GM21619 (cell line): ENCODE measurements around the gene TCEA3.

Source experiments
- ATAC-seq: cut with Tn5 transposase; IDR thresholded peaks from one replicate; pipeline ENCODE4 v1.9.1; 2021; ENCODE audit not compliant: unreplicated experiment

The TCEA3 gene

DNA sequence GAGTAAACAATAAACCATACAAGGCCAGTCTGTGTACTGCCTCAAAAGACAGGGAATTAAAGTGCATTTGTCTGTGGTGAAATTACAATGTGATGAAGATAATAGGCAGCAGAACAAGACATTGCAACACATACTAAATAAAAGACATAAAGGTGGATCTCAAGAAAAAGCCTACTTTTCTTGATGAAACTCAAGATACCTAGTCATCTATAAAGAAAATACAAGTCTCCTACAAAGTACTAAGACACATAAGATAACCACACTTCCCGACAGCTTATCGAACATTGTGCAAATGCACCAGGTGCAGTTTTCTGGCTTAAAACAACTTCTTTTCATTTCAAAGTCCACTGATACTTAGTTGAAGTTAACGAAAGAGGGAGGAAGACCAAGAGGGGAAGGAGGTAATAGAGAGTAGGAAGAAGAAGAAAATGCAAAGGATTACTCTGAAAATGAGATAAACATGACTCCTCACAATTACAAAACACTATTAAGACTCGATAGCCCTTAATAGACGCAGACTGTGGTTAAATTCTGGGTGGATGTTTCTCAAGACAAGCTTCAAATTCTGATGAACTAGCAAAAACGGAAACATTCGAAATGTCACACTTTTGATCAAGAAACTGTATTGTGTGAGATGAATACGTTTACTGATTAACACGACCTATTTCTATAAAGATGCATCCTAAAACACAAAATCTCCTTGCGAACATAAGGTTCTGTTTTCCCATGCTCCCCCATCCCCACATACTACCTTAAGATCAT lies 82.4 kb downstream of the TCEA3 start:
- ATAC-seq, result no peak

DNA sequence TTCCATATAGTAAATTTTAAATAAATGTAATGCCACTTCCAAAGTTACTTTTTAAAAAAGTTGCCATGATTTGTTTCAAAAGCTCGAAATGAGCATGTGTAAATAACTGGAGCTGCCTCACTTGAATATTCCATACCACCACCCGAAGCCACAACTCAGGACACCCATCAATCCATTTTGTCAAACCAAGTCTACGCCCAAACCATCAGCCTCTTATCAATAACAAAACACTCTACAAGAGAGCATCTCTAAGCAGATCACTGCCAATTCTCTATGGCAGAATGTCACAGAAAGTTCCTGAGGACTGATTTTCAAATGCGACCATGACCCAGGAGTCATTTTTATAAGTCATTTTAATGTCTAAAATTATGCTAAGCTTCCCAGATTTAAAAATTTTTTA lies 84.9 kb downstream of the TCEA3 start:
- ATAC-seq, result no peak

DNA sequence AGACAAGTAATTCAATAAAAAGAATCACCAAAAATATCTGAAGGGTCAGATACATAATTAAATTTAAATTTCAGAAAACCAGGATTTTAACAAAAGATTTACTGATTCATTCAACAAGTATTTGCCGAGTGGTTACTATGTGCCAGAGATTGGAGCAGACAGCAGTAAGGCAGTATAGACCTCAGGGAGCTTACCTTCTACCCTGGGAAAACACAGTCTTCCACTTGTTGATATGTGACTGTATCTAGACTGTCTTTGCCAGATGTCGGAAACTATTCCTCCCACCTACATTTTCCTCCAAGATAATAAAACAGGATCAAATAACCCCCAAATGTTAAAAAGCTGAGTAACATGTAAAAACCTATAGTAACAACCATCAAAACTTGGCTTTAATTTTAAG lies 86.7 kb downstream of the TCEA3 start:
- no peak for ATAC-seq

DNA sequence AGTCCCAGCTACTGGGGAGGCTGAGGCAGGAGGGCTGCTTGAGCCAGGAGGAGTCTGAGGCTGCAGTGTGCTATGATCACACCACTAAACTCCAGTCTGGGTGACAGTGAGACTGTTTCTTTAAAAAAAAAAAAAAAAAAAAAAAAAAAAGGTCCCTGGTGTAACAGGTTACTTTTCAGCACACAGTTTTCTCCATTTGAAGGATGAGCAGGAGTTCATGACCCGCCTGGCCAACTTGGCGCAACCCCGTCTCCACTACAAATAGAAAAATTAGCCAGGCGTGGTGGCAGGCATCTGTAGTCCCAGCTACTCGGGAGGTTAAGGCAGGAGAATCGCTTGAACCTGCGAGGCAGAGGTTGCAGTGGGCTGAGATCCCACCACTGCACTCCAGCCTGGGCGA lies 92.8 kb downstream of the TCEA3 start:
- ATAC-seq, result no peak
